GM21737 (cell line): ENCODE measurements around the gene CRB3.

Source experiments
- ATAC-seq: cut with Tn5 transposase; IDR thresholded peaks from one replicate; pipeline ENCODE4 v1.9.1; 2021; ENCODE audit warnings: mild to moderate bottlenecking, moderate library complexity; ENCODE audit not compliant: unreplicated experiment

CRB3 gene

GRCh38 chr19:6465663-6466062, 1.6 kb downstream of the CRB3 start:
- ATAC-seq, result no peak

GRCh38 chr19:6466526-6467248, 2.6 kb downstream of the CRB3 start:
- ATAC-seq, result no peak

- no peak for ATAC-seq
These were observed 3.3 kb downstream of the CRB3 start for GRCh38 chr19:6467384-6467783.

GRCh38 chr19:6470173-6470572, 6.1 kb downstream of the CRB3 start:
- no peak for ATAC-seq

GRCh38 chr19:6471076-6471475, 7.0 kb downstream of the CRB3 start:
- no peak for ATAC-seq

- ATAC-seq, result no peak
These were observed 8.6 kb downstream of the CRB3 start for GRCh38 chr19:6472713-6473112.

- no peak for ATAC-seq
These were observed 9.6 kb downstream of the CRB3 start for GRCh38 chr19:6473647-6474046.

GRCh38 chr19:6475321-6476108, 11.4 kb downstream of the CRB3 start:
- ATAC-seq, result no peak

- no peak for ATAC-seq
These were observed 12.3 kb downstream of the CRB3 start for GRCh38 chr19:6476155-6476895.

- no peak for ATAC-seq
These were observed 12.9 kb downstream of the CRB3 start for GRCh38 chr19:6476896-6477431.

- no peak for ATAC-seq
These were observed 14.7 kb downstream of the CRB3 start for GRCh38 chr19:6478815-6479214.

- ATAC-seq, result no peak
These were observed 15.8 kb downstream of the CRB3 start for GRCh38 chr19:6479836-6480398.

- no peak for ATAC-seq
These were observed 16.9 kb downstream of the CRB3 start for GRCh38 chr19:6480848-6481415.

GRCh38 chr19:6481541-6482342, 17.7 kb downstream of the CRB3 start, which contains the start of gene DENND1C:
Gene DENND1C, minus strand, starts transcription at chr19:6481787. Its CDS starts 92 bp downstream, at chr19:6481695.
- peak; percentile 68 for ATAC-seq

- ATAC-seq, result no peak
These were observed 18.2 kb downstream of the CRB3 start for GRCh38 chr19:6482343-6482686.

- ATAC-seq, result no peak
These were observed 19.2 kb downstream of the CRB3 start for GRCh38 chr19:6483235-6483634.

- no peak for ATAC-seq
These were observed 20.2 kb downstream of the CRB3 start for GRCh38 chr19:6484230-6484629.

GRCh38 chr19:6484831-6485230, 20.8 kb downstream of the CRB3 start:
- ATAC-seq, result no peak

- no peak for ATAC-seq
These were observed 25.4 kb downstream of the CRB3 start for GRCh38 chr19:6489278-6490061.
